ENCODE measurements around the gene KCNAB1.
"Not testable (repeated sequence)": the region's sequence is repeated elsewhere in the genome, so short reads cannot be mapped to it uniquely, and the experiment has no call there.

Gene KCNAB1

GRCh38 chr3:156273111-156273694, 152.8 kb downstream of the KCNAB1 start:
- no peak for DNase-seq

- no peak for DNase-seq
Observed at GRCh38 chr3:156274791-156275190, 154.4 kb downstream of the KCNAB1 start.

- not testable (repeated sequence) for DNase-seq
Observed at GRCh38 chr3:156284637-156285036, 164.3 kb downstream of the KCNAB1 start.

- DNase-seq: no peak
Observed at GRCh38 chr3:156285626-156286025, 165.2 kb downstream of the KCNAB1 start.

- peak in 2 of 4 experiments; percentile 4 to 14 for DNase-seq
Observed at GRCh38 chr3:156290924-156291271, 170.5 kb downstream of the KCNAB1 start.

GRCh38 chr3:156291272-156292123, 171.1 kb downstream of the KCNAB1 start:
- DNase-seq: peak; percentile 57 to 76 (median 69)

- no peak for DNase-seq
Observed at GRCh38 chr3:156293566-156293965, 173.2 kb downstream of the KCNAB1 start.

- DNase-seq: no peak
Observed at GRCh38 chr3:156297582-156297981, 177.2 kb downstream of the KCNAB1 start.

GRCh38 chr3:156298014-156298413, 177.6 kb downstream of the KCNAB1 start:
- DNase-seq: no peak

- DNase-seq: peak; percentile 86 to 96 (median 92)
Observed at GRCh38 chr3:156298938-156299337, 178.6 kb downstream of the KCNAB1 start.

- DNase-seq: no peak
Observed at GRCh38 chr3:156299569-156299968, 179.2 kb downstream of the KCNAB1 start.

GRCh38 chr3:156300371-156300770, 180.0 kb downstream of the KCNAB1 start:
- DNase-seq: peak in 3 of 4 experiments; percentile 32 to 64 (median 46)

- DNase-seq: peak; percentile 42 to 91 (median 68)
Observed at GRCh38 chr3:156300929-156301840, 180.8 kb downstream of the KCNAB1 start.

- peak; percentile 13 to 68 (median 58) for DNase-seq
Observed at GRCh38 chr3:156303001-156303707, 182.8 kb downstream of the KCNAB1 start.

- DNase-seq: no peak
Observed at GRCh38 chr3:156304406-156304805, 184.0 kb downstream of the KCNAB1 start.

- DNase-seq: no peak
Observed at GRCh38 chr3:156305672-156306071, 185.3 kb downstream of the KCNAB1 start.

- no peak for DNase-seq
Observed at GRCh38 chr3:156307704-156308103, 187.3 kb downstream of the KCNAB1 start.

- DNase-seq: no peak
Observed at GRCh38 chr3:156311431-156311830, 191.1 kb downstream of the KCNAB1 start.

- no peak for DNase-seq
Observed at GRCh38 chr3:156311930-156312329, 191.6 kb downstream of the KCNAB1 start.

GRCh38 chr3:156316076-156316475, 195.7 kb downstream of the KCNAB1 start:
- DNase-seq: no peak

- DNase-seq: peak in 2 of 4 experiments; percentile 44 to 47
Observed at GRCh38 chr3:156317462-156318074, 197.2 kb downstream of the KCNAB1 start.

GRCh38 chr3:156321945-156322344, 201.6 kb downstream of the KCNAB1 start:
- DNase-seq: no peak

All from suppressor macrophage (primary cell).